ENCODE measurements around the gene MOB3C. TPM values are rescaled to one million over a fixed set of nuclear protein-coding genes. Genes with fewer than 3 reads are reported as not detected.

MOB3C gene
- total RNA-seq, 1 donor = 17.5 TPM

GRCh38 chr1:46607345-46608130 lies 9.1 kb downstream of the MOB3C start:
- DNase-seq (ENCODE audit: low read depth in 2 of 3, low spot score in 2 of 3) = no peak

GRCh38 chr1:46606255-46606965 lies 10.2 kb downstream of the MOB3C start:
- DNase-seq (ENCODE audit: low read depth in 2 of 3, low spot score in 2 of 3) = no peak

GRCh38 chr1:46605232-46605631 lies 11.4 kb downstream of the MOB3C start:
- DNase-seq (ENCODE audit: low read depth in 2 of 3, low spot score in 2 of 3) = peak in 2 of 3 donors; percentile 28 to 48

- peak; percentile 97 to 99 (median 98) for DNase-seq (ENCODE audit: low read depth in 2 of 3, low spot score in 2 of 3)
These were observed 12.6 kb downstream of the MOB3C start, which contains the start of gene MKNK1 for GRCh38 chr1:46603858-46604549. TSS of gene MKNK1 (minus strand) at chr1:46604268. CDS start at chr1:46583327, 20,941 bp downstream.

GRCh38 chr1:46603481-46603857 lies 13.1 kb downstream of the MOB3C start:
- no peak for DNase-seq (ENCODE audit: low read depth in 2 of 3, low spot score in 2 of 3)

- DNase-seq (ENCODE audit: low read depth in 2 of 3, low spot score in 2 of 3) = no peak
These were observed 15.2 kb downstream of the MOB3C start for GRCh38 chr1:46601257-46602007.

GRCh38 chr1:46599059-46599970 lies 17.3 kb downstream of the MOB3C start:
- no peak for DNase-seq (ENCODE audit: low read depth in 2 of 3, low spot score in 2 of 3)

GRCh38 chr1:46596846-46597245 lies 19.8 kb downstream of the MOB3C start:
- DNase-seq (ENCODE audit: low read depth in 2 of 3, low spot score in 2 of 3) = no peak

- no peak for DNase-seq (ENCODE audit: low read depth in 2 of 3, low spot score in 2 of 3)
These were observed 20.6 kb downstream of the MOB3C start for GRCh38 chr1:46596036-46596435.

- peak in 2 of 3 donors; percentile 26 to 60 for DNase-seq (ENCODE audit: low read depth in 2 of 3, low spot score in 2 of 3)
These were observed 21.5 kb downstream of the MOB3C start for GRCh38 chr1:46595127-46595526.

GRCh38 chr1:46594063-46594462 lies 22.5 kb downstream of the MOB3C start:
- no peak for DNase-seq (ENCODE audit: low read depth in 2 of 3, low spot score in 2 of 3)

GRCh38 chr1:46592823-46593222 lies 23.8 kb downstream of the MOB3C start:
- no peak for DNase-seq (ENCODE audit: low read depth in 2 of 3, low spot score in 2 of 3)

- no peak for DNase-seq (ENCODE audit: low read depth in 2 of 3, low spot score in 2 of 3)
These were observed 27.1 kb downstream of the MOB3C start for GRCh38 chr1:46589529-46589928.

- no peak for DNase-seq (ENCODE audit: low read depth in 2 of 3, low spot score in 2 of 3)
These were observed 29.5 kb downstream of the MOB3C start for GRCh38 chr1:46587069-46587468.

- no peak for DNase-seq (ENCODE audit: low read depth in 2 of 3, low spot score in 2 of 3)
These were observed 31.2 kb downstream of the MOB3C start for GRCh38 chr1:46585312-46585938.

GRCh38 chr1:46583494-46583893 lies 33.1 kb downstream of the MOB3C start:
- no peak for DNase-seq (ENCODE audit: low read depth in 2 of 3, low spot score in 2 of 3)

- DNase-seq (ENCODE audit: low read depth in 2 of 3, low spot score in 2 of 3) = no peak
These were observed 33.6 kb downstream of the MOB3C start for GRCh38 chr1:46582972-46583371.

GRCh38 chr1:46581681-46582455 lies 34.7 kb downstream of the MOB3C start:
- DNase-seq (ENCODE audit: low read depth in 2 of 3, low spot score in 2 of 3) = peak in 2 of 3 donors; percentile 42 to 64
